GM19455 (cell line): ENCODE data around the gene GPALPP1.
"Not testable (repeated sequence)": the region's sequence is repeated elsewhere in the genome, so short reads cannot be mapped to it uniquely, and the experiment has no call there.

Experiments
- ATAC-seq: cut with Tn5 transposase; IDR thresholded peaks from one replicate; pipeline ENCODE4 v1.9.1; 2021; ENCODE audit not compliant: unreplicated experiment

Gene GPALPP1, protein sequence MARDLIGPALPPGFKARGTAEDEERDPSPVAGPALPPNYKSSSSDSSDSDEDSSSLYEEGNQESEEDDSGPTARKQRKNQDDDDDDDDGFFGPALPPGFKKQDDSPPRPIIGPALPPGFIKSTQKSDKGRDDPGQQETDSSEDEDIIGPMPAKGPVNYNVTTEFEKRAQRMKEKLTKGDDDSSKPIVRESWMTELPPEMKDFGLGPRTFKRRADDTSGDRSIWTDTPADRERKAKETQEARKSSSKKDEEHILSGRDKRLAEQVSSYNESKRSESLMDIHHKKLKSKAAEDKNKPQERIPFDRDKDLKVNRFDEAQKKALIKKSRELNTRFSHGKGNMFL

DNA sequence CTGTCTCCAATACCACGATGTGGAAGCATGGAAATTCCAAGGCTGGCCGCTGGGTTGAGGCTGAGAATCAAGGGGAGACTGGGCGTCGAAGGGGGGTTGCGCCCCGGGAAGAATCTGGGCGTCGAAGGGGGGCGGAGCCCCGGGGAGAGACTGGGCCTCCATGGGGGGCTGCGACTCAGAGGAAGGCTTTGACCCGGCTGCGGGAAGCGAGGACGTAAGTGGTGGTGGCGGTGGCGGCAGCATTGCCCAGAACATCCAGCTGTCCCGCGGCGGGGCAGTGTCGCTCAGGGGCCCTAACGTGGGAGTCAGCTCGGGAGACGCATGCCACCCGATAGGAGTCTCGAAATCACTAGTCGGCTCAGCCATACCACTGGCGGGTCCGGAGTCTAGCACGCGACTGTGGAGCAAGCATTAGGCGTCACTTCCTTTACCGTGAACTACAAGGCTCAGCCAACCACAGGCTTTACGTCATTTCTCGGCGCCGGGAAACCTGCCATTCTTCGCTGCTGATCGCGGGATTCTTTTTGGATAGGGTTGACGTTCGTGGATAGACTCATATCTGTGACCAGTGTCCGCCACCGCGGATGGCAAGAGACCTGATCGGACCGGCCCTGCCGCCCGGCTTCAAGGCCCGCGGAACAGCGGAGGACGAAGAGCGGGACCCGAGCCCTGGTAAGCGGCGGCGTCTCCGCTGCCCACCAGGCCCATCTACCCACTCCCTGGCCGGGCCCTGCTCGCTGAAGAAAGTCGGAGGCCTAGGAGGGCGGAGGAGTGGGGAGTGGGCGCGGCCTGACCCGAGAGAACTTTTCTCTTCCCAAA lies at the start of gene GPALPP1, which contains the start of gene NUFIP1:
GPALPP1 (plus strand) TSS at position 468 of the 819 bp plus-strand sequence; CDS start at position 585, 117 bp downstream.
NUFIP1 (minus strand) TSS at position 401 of the 819 bp plus-strand sequence; CDS start at position 366, 35 bp downstream.
- peak; percentile 98 for ATAC-seq

DNA sequence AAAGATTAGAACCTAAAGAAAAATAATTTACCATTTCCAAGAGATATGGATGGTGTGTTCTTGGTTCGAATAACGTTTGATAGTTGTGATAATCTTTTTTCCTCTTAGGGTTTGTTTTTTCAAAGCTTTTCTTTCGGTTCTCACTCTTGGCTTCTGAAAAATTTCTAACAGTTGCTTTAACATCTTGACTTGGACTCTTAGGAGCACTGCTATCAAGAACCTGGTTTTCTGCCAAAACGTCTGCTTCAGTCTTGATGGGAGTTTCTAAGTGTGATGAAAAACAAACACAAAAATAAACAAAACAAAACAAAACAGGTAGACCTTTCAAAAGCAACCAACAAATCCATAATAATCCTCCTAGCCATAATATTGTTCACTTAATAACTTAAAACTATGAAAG lies 45.9 kb upstream of the GPALPP1 start:
- not testable (repeated sequence) for ATAC-seq

- ATAC-seq: no peak
These were observed 38.2 kb upstream of the GPALPP1 start for GRCh38 chr13:44951184-44951583.

GRCh38 chr13:44952671-44953070 lies 36.7 kb upstream of the GPALPP1 start:
- ATAC-seq: no peak

- ATAC-seq: no peak
These were observed 35.1 kb upstream of the GPALPP1 start for GRCh38 chr13:44954224-44954623.

DNA sequence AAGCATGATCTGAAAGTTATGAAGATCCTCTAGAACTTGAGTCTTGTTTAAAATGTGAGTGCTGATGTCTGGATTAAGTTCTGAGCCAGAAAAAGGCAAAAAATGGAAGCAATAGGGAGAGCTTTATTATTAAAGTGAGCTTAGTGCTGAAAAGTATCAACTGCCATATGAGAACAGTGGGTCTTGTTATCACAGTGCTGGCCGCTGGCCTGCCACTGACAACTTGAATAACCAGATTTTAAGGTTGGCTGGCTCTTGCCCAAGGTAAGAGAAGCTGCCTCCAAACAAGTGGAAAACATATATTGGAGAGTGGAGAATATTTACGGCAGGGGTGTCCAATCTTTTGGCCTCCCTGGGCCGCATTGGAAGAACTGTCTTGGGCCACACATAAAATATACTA lies 33.9 kb upstream of the GPALPP1 start:
- ATAC-seq: no peak

DNA sequence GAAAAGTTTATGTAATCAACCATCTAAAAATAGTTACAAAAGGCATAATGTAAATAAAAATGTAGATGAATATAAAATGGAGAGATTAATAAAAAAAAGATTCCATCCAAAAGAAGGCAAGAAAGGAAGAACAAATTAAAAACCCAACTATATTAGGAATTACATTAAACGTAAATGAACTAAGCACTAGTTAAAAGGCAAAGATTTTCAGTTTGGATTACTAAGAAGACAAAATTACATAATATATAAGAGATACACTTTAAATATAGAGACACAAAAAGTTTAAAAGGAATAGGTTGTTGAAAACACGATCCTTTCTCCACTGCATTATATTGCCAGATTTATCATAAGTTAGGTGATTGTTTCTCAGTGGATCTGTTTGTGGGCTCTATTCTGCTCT lies 27.3 kb upstream of the GPALPP1 start:
- ATAC-seq: no peak

DNA sequence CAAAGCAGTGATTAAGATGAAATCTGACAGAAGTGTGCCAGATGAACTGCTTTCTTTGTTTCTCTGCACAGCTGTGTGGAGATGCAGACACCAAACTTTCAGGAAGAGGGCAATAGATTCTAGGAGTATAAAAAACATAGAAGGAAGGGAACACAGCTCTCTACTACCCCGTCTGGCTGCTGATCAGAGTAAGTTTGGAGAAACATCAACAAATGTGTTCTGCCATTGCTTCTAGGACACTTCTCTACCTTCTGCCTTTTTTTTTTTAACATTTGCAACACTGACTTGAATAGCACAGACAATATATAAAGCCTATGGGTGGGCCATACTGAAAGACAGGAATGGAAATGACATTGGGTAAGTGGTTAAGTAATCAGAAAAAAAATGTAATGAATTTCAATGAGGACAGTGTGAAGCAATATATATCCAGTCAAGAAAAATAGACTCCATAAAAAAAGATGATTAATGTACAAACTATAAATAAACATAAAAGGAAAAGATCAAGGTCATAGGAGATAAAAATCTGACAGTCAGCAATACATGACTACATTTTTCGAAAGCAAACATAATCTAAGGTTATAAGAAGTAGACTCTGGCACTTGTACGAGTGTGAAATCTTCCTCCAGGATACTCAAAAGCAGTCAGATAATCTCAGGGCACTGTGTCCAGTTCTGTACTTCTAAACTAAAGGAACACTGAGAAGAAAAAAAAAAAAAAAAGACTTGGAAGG lies 21.5 kb upstream of the GPALPP1 start:
- ATAC-seq: no peak

- ATAC-seq: no peak
These were observed 20.9 kb upstream of the GPALPP1 start for GRCh38 chr13:44968434-44968815.

DNA sequence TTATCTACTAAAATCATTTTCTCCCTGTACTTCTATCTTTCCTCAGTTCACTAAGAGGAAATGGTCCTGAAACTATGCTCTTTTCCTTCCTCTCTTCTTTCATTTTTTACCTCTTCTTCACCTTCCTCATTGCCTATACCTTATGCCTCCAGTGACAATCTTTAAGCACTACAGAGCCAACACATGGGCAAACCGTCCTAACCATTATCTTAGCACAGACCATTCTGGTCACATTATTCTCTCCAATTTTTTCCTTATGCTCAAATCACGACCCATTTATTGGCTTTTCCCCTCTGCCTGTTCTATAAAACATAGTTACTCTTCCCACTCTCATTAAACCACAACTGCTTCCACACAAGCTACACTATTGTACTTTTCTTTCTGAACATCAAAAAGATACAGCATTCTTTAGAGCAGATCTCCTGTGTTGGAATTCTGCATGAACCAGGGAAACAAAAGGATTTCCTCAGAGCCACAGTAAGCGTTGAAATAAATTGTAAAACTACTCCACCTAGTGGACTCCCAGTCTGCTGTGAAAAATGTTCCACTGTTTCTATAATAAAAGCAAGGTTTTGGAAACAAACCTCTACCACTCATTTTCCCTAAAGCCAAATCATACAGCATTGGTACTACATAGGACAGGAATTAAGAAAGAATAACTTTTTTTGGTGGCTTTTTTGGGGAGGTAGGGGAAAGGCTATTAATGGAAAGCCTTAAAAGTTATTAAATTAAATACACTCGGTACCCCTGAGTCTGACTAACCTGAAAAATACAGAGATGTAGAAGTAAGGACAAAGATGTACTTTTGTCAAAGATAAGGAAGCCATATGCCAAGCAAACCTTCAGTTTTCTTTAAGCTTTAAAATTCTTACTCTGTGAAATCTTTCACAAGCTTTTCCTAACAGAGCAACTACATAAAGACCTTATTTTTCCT lies 19.5 kb upstream of the GPALPP1 start:
- no peak for ATAC-seq

DNA sequence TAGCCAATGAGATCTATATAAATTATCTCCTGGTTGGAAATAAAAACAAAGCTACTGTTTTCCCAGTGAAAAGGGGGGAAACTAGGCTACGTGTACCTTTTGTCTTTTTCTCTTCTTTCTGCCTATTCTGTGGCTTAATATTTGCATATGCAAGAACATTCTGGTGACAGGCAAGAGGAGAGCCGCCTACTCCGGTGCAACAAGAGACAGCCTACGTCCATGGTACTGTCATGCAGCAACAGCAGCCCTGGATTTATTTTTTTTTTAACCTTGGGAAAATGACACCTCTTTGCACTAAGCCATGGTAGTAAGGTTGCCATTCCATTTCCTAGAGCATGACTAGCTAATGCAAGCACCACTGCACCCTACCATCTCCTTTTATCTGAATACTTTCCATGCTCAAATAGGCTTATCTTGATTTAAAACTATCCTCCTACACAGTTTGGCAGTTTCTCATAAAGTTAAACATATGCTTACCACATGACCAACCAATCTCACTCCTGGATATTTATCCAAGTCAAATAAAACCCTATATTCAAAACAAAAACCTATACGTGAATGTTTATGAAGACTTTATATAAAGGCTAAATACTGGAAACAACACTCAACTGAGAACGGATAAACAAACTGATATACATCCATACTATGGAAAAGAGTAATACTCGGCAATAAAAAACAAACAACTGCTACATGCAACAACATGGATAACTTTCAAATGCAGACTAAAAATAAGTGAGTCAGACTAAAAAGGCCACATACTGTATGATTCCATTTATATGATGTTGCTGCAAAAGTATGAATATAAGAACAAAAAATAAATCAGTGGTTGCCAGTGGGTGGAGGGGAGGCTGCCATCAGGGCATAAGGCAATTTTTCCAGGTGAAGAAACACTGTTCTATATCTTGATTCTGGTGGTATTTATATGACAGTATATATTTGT lies 17.4 kb upstream of the GPALPP1 start:
- no peak for ATAC-seq

GRCh38 chr13:44972956-44973581 lies 16.3 kb upstream of the GPALPP1 start:
- ATAC-seq: no peak

DNA sequence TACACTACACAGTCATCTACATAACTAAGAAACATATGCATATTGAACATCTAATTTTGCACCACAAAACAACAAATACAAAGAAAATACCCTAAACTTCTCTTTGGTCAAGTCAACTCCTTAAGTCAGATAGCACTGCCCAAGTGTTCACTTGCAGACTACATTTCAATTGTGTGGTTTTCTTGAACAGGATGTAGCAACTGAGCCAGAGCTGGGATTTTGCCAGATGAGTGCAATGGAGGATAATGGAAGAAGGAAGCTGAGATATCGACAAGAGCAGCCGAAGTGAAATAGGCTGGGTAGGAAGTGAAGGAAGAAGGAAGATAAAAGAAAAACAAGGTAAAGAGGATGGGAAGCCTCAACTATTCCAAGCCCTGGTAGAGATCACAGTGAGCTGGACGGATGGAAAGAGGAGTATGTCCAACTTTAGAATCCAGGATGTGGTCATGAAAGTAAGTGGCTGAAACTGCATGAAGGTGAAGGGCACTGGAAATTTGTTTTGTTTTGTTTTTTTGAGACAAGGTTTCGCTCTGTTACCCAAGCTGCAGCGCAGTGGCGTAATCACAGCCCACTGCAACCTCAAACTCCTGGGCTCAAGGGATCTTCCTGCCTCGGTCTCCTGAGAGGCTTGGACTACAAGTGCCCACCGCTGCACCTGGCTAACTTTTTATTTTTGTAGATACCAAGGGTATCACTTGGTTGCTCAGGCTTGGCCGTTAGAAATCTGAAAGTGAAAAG lies 15.1 kb upstream of the GPALPP1 start:
- ATAC-seq: no peak

- no peak for ATAC-seq
These were observed 13.1 kb upstream of the GPALPP1 start for GRCh38 chr13:44976196-44976595.

DNA sequence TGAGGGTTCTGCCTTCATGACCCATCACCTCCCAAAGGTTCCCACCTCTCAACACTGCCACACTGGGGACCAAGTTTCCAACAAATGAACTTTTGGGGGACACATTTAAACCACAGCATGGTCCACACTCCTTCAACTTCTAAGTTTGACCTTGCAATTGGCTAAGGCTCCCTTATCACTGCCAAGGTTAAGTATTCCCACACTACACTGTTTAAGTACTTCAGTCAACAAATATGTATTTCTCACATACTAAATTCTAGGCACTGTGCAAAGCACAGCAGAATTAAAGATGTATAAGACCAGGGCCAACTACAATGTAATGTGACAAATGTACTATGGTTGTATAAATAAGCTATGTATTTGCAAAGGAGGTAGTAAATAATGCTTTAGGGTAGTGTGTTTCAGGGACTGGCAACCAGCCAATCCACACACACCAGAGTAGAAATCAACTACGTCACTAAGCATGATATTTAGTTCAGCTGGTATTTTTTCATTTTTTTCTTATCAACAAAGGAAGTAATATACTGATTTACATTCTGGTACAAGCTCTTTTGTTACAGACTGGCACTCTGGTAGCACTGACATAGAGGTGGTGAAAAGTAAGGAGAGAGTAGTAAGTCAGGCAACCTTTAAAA lies 12.3 kb upstream of the GPALPP1 start:
- ATAC-seq: no peak

GRCh38 chr13:44978328-44978727 lies 11.0 kb upstream of the GPALPP1 start:
- no peak for ATAC-seq

DNA sequence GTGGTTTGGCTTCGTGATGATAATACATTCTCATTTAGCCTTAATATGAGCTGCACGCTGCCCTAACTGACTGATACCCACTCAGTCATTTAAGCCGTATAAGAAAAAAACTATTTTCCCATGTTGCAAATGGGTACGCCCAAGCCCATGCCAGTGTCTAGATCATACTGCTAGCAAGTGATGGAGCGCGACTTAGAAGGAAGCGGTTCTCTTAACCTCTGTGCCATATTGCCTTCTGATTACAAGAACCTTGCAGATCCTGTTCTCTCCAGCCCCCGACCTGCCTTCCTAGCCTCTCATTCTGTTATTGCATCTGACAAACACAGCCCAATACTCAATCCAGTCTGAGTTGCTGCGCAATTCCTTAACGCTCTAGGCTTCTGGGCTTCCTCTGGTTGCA lies 603 bp downstream of the GPALPP1 start:
- ATAC-seq: no peak

- no peak for ATAC-seq
These were observed 14.1 kb downstream of the GPALPP1 start for GRCh38 chr13:45003417-45003816.
